Smooth muscle cell (in vitro differentiated cells): Measurements from ENCODE around the gene SHKBP1. TPM values are rescaled to one million over a fixed set of nuclear protein-coding genes. Genes with fewer than 3 reads are reported as not detected.

Source experiments
- DNase-seq: peaks from one replicate; lab custom pipeline; 2025; ENCODE audit not compliant: unreplicated experiment; lab: John Stamatoyannopoulos, UW
- H2AFZ ChIP-seq: fragments of 200-600 bp; sonication (generic); 2 replicates; pipeline ENCODE4 v1.6.0; 2016; ENCODE audit warnings: antibody characterized with exemption, low read depth, mild to moderate bottlenecking
- H3F3A ChIP-seq: fragments of 200-600 bp; sonication (generic); 2 replicates; pipeline ENCODE4 v1.6.0; 2017; ENCODE audit warnings: antibody characterized with exemption, low read depth
- H3K27ac ChIP-seq: fragments of 200-600 bp; sonication (generic); 2 replicates; pipeline ENCODE4 v1.5.1; 2016; ENCODE audit warnings: low read depth, mild to moderate bottlenecking
- H3K27me3 ChIP-seq: fragments of 200-600 bp; sonication (generic); 2 replicates; pipeline ENCODE4 v1.6.1; 2016; ENCODE audit warnings: low read depth, mild to moderate bottlenecking
- H3K36me3 ChIP-seq: fragments of 200-600 bp; sonication (generic); 2 replicates; pipeline ENCODE4 v1.5.1; 2016; ENCODE audit warnings: low read depth
- H3K4me1 ChIP-seq: fragments of 200-600 bp; sonication (generic); 2 replicates; pipeline ENCODE4 v1.5.1; 2016; ENCODE audit warnings: low read depth
- H3K4me2 ChIP-seq: fragments of 200-600 bp; sonication (generic); 2 replicates; pipeline ENCODE4 v1.6.0; 2016; ENCODE audit warnings: mild to moderate bottlenecking
- H3K4me3 ChIP-seq: fragments of 200-600 bp; sonication (generic); 2 replicates; pipeline ENCODE4 v1.5.1; 2016; ENCODE audit warnings: mild to moderate bottlenecking
- H3K79me2 ChIP-seq: fragments of 200-600 bp; sonication (generic); 2 replicates; pipeline ENCODE4 v1.6.0; 2016; ENCODE audit warnings: low read depth, mild to moderate bottlenecking
- H3K9ac ChIP-seq: fragments of 200-600 bp; sonication (generic); 2 replicates; pipeline ENCODE4 v1.6.0; 2016; ENCODE audit warnings: low read depth
- H3K9me3 ChIP-seq: fragments of 200-600 bp; sonication (generic); replicated peaks from 2 replicates; pipeline ENCODE4 v1.5.1; 2016; ENCODE audit warnings: low read depth
- H4K20me1 ChIP-seq: fragments of 200-600 bp; sonication (generic); 2 replicates; pipeline ENCODE4 v1.6.0; 2016; ENCODE audit warnings: low read depth
- WGBS: methylation state at CpG from one replicate; pipeline ENCODE4 v1.1.7; 2016; ENCODE audit warnings: low lambda C conversion rate; 5-methylcytosine and 5-hydroxymethylcytosine counted together
- polyA plus RNA-seq: library from polyadenylated mRNA; unstranded; fragments of >200 nt; fragmentation: Nextera tagmentation; extraction: Ambion mirVana; gene quantifications from 2 replicates; pipeline ENCODE4 v1.2.1, GENCODE V29; 2016
- total RNA-seq: library from RNA; depleted of rRNA; stranded (reverse); fragments of >200 nt; gene quantifications from 2 replicates; pipeline ENCODE4 v1.2.3, GENCODE V29; 2014
- TF ChIP-seq, protein P1 (sequence below): fragments of 200-600 bp; sonication (generic); IDR thresholded peaks from 2 replicates; pipeline ENCODE4 v1.5.1; 2017; ENCODE audit warnings: borderline replicate concordance, mild to moderate bottlenecking, antibody characterized with exemption; ENCODE audit not compliant: insufficient read depth, poor library complexity, severe bottlenecking

SHKBP1 gene
- total and polyA plus RNA-seq, 2 experiments from 2014 or later: 40.9 to 90.8 TPM

DNA sequence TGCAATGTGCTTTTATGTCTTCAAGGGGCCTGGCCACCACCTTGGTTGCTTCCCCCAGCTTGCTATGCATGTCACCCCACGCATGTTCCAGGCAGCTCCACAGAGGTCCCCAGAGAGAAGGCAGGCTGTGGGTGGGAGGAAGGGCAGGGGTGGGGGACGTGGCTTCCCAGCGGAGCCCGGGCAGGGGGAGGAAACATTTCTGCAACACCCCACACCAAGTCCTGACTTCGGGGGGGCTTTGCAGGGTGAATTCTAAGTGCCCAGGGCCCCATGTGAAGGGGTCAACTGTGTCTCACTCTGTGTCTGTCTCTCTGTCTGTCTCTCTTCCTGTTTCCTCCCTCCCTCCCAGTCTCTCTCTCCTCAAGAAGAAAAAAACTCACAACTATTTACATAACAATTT lies 64.1 kb downstream of the SHKBP1 start:
- H3F3A ChIP-seq: no peaks in the 10 kb centered on the region
- peaks cover 4% of the 10 kb centered on the region for H3K4me1 ChIP-seq
- no peaks in the 10 kb centered on the region for H3K36me3 ChIP-seq
- 11% methylated on average over 5 of the region's 5 CpGs for WGBS
- H3K9ac ChIP-seq: peak overlapping the region; percentile 18
- TF ChIP-seq, protein P1, sequence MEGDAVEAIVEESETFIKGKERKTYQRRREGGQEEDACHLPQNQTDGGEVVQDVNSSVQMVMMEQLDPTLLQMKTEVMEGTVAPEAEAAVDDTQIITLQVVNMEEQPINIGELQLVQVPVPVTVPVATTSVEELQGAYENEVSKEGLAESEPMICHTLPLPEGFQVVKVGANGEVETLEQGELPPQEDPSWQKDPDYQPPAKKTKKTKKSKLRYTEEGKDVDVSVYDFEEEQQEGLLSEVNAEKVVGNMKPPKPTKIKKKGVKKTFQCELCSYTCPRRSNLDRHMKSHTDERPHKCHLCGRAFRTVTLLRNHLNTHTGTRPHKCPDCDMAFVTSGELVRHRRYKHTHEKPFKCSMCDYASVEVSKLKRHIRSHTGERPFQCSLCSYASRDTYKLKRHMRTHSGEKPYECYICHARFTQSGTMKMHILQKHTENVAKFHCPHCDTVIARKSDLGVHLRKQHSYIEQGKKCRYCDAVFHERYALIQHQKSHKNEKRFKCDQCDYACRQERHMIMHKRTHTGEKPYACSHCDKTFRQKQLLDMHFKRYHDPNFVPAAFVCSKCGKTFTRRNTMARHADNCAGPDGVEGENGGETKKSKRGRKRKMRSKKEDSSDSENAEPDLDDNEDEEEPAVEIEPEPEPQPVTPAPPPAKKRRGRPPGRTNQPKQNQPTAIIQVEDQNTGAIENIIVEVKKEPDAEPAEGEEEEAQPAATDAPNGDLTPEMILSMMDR: no peak
- no peak for DNase-seq
- no peaks in the 10 kb centered on the region for H3K79me2 ChIP-seq
- H4K20me1 ChIP-seq: no peaks in the 10 kb centered on the region
- peak overlapping the region; percentile 61 for H2AFZ ChIP-seq
- H3K27ac ChIP-seq: peak overlapping the region; percentile 68
- no peaks in the 10 kb centered on the region for H3K27me3 ChIP-seq
- H3K4me2 ChIP-seq: peak overlapping the region; percentile 63
- no peaks in the 10 kb centered on the region for H3K9me3 ChIP-seq
- H3K4me3 ChIP-seq: no peak overlapping the region

Other genes starting within 250 kb of the SHKBP1 start
- gene C19orf47, start 228.5 kb upstream of the SHKBP1 start, total RNA-seq: 6.3 and 7.6 TPM in 2 replicates
- 7.8 and 9.3 TPM in 2 replicates for gene C19orf47, start 228.5 kb upstream of the SHKBP1 start, polyA plus RNA-seq
- 716 and 737 TPM in 2 replicates for gene PLD3, start 228.2 kb upstream of the SHKBP1 start, total RNA-seq
- gene PLD3, start 228.2 kb upstream of the SHKBP1 start, polyA plus RNA-seq: 880 and 1,023 TPM in 2 replicates
- gene HIPK4, start 186.7 kb upstream of the SHKBP1 start, total RNA-seq: not detected in 2 replicates
- 0.32 and 0.39 TPM in 2 replicates for gene HIPK4, start 186.7 kb upstream of the SHKBP1 start, polyA plus RNA-seq
- gene PRX, start 163.5 kb upstream of the SHKBP1 start, total RNA-seq: 3.3 and 4.4 TPM in 2 replicates
- gene PRX, start 163.5 kb upstream of the SHKBP1 start, polyA plus RNA-seq: 2.9 and 3.9 TPM in 2 replicates
- gene SERTAD1, start 150.9 kb upstream of the SHKBP1 start, total RNA-seq: 44.0 and 44.9 TPM in 2 replicates
- gene SERTAD1, start 150.9 kb upstream of the SHKBP1 start, polyA plus RNA-seq: 67.1 and 67.2 TPM in 2 replicates
- 40.4 and 43.1 TPM in 2 replicates for gene SERTAD3, start 132.5 kb upstream of the SHKBP1 start, total RNA-seq
- gene SERTAD3, start 132.5 kb upstream of the SHKBP1 start, polyA plus RNA-seq: 78.0 and 82.9 TPM in 2 replicates
- gene BLVRB, start 111.1 kb upstream of the SHKBP1 start, total RNA-seq: 49.1 and 50.3 TPM in 2 replicates
- 86.4 and 95.4 TPM in 2 replicates for gene BLVRB, start 111.1 kb upstream of the SHKBP1 start, polyA plus RNA-seq
- 0.45 and 1.0 TPM in 2 replicates for gene SPTBN4, start 109.9 kb upstream of the SHKBP1 start, total RNA-seq
- gene SPTBN4, start 109.9 kb upstream of the SHKBP1 start, polyA plus RNA-seq: 0.63 and 1.2 TPM in 2 replicates
- gene LTBP4, start 24.5 kb downstream of the SHKBP1 start, total RNA-seq: 28.5 and 38.5 TPM in 2 replicates
- 170 and 188 TPM in 2 replicates for gene LTBP4, start 24.5 kb downstream of the SHKBP1 start, polyA plus RNA-seq
- gene NUMBL, start 113.8 kb downstream of the SHKBP1 start, total RNA-seq: 30.5 and 53.6 TPM in 2 replicates
- gene NUMBL, start 113.8 kb downstream of the SHKBP1 start, polyA plus RNA-seq: 56.9 and 73.0 TPM in 2 replicates
- 17.7 and 26.0 TPM in 2 replicates for gene COQ8B, start 140.0 kb downstream of the SHKBP1 start, total RNA-seq
- 20.7 and 21.2 TPM in 2 replicates for gene COQ8B, start 140.0 kb downstream of the SHKBP1 start, polyA plus RNA-seq
- 22.0 and 24.1 TPM in 2 replicates for gene ITPKC, start 140.2 kb downstream of the SHKBP1 start, total RNA-seq
- 25.0 and 31.9 TPM in 2 replicates for gene ITPKC, start 140.2 kb downstream of the SHKBP1 start, polyA plus RNA-seq
- 2.0 and 2.9 TPM in 2 replicates for gene ACTMAP, start 173.6 kb downstream of the SHKBP1 start, total RNA-seq
- gene ACTMAP, start 173.6 kb downstream of the SHKBP1 start, polyA plus RNA-seq: 8.6 and 8.7 TPM in 2 replicates
- gene SNRPA, start 174.3 kb downstream of the SHKBP1 start, total RNA-seq: 30.3 and 39.3 TPM in 2 replicates
- 87.7 TPM in 2 replicates for gene SNRPA, start 174.3 kb downstream of the SHKBP1 start, polyA plus RNA-seq
- 3.8 TPM in 1 of 2 replicates, not detected in the other for gene MIA, start 198.6 kb downstream of the SHKBP1 start, total RNA-seq
- gene MIA, start 198.6 kb downstream of the SHKBP1 start, polyA plus RNA-seq: 2.4 and 4.0 TPM in 2 replicates
- gene RAB4B, start 201.4 kb downstream of the SHKBP1 start, total RNA-seq: 10.6 and 12.1 TPM in 2 replicates
- gene RAB4B, start 201.4 kb downstream of the SHKBP1 start, polyA plus RNA-seq: 39.5 and 43.5 TPM in 2 replicates
- gene EGLN2, start 222.3 kb downstream of the SHKBP1 start, total RNA-seq: 25.1 and 26.7 TPM in 2 replicates
- gene EGLN2, start 222.3 kb downstream of the SHKBP1 start, polyA plus RNA-seq: 77.1 and 90.5 TPM in 2 replicates